GM19238 (cell line): ENCODE data around the gene CFAP77.

Source experiments
- DNase-seq: peaks from one replicate; pipeline ENCODE4 v3.0.0; 2011; ENCODE audit warnings: low spot score; ENCODE audit not compliant: insufficient read length

CFAP77 gene

DNA sequence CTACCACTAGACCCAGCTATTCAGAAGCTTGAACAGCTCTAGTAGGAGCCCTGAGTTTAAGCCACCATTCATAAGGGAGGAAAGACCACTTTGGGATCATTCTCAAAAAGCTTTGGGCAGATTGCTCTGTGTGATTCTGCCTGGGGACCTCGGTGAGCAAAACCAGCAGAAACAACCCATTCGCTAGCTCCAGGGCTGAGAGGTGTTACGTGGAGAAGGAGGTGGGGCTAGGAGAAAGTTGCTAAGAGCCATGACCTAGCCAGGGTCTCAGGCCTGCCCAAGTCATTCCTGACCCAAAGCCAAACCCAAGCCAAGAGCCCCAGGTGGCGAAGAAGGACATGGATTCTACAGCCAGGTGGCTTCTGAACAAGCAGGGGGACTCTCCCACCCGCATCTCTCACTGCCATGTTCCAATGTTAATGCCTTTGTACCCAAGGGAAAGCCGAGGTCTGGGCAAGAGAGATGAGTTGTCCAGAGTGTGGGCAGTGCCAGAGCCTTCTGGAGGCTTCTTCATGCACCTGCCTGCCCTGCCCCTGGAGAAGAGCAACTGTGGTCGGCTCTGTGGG is 168.4 kb downstream of the CFAP77 start:
- DNase-seq: no peak

- DNase-seq: no peak
These were observed 169.4 kb downstream of the CFAP77 start for GRCh38 chr9:132579427-132579798.

- no peak for DNase-seq
These were observed 172.3 kb downstream of the CFAP77 start, which contains the start of gene BARHL1 for GRCh38 chr9:132582276-132582785. Gene BARHL1, plus strand, starts transcription at chr9:132582606. Its CDS starts 192 bp downstream, at chr9:132582798.

DNA sequence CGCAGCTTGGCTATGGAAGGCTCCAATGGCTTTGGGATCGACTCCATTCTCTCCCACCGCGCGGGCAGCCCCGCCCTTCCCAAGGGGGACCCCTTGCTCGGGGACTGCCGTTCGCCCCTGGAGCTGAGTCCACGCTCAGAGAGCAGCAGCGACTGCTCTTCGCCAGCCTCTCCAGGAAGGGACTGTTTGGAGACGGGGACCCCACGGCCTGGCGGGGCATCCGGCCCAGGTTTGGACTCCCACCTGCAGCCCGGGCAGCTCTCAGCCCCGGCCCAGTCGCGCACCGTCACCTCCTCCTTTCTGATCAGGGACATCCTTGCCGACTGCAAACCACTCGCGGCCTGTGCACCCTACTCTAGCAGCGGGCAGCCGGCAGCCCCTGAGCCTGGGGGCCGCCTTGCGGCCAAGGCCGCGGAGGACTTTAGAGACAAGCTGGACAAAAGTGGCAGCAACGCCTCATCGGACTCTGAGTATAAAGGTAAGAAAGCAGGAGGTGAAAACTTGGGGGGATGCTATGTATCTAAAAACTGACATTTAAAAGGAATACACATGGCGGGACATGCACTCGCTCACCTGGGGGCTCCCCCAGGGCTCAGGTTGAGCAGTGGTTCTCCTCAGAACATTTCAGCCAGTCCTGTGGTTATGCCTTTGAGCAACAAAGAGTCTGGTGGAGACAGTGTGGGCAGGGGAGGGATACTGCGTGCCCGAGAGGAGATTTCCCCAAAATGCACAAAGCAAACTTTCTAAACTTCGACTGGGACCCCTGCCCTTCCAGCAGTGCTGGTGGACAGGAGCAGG is 173.0 kb downstream of the CFAP77 start:
- DNase-seq: no peak

- no peak for DNase-seq
These were observed 173.7 kb downstream of the CFAP77 start for GRCh38 chr9:132583584-132584304.

DNA sequence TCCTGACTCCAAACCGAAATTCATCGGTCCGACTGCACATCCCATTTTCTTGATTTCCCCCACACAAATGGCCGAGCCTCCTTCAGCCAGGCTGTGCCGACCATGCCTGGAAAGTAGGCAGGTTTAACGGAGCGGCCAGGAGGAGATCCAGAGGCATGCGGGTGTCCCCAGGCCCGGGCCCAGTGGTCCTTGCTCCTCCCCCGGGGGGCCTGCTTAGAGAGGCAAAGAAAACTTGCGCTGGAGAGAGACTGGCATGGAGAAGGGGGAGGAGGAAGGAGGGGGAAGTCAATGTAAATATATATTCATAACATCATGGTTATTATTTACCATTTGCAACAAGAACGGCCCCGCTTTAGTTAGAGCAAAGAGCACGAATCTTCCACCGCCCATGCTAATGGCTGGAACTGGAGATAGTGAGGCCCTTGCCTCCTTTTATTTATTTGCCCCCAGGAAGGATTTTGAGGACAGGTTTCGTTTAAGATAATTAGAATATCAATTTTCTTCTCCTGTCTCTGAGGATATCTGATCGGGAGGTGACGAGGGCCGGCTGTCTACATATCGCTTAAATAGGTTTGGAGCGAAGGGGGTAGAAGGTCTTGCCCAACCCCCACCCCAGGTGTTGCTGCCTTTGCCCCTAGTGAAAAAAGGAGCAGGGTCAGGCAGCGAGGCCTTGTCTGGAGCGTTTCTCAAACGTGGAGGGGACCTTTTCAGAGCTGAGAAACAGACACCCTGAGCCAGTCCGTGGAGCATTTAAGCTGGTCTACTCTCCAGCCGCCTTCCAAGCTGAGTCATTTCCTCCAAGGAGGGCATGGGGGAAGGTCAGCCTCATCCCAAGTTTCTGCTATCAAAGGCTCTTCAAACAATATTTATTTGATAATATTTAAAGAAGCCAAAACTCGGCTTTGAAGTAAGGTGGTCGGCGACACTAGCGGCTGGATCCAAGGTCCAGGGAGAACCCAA is 174.9 kb downstream of the CFAP77 start:
- DNase-seq: no peak

GRCh38 chr9:132585954-132586829 is 176.2 kb downstream of the CFAP77 start:
- no peak for DNase-seq

GRCh38 chr9:132586830-132587591 is 177.0 kb downstream of the CFAP77 start:
- no peak for DNase-seq

- DNase-seq: no peak
These were observed 177.6 kb downstream of the CFAP77 start for GRCh38 chr9:132587592-132587955.

DNA sequence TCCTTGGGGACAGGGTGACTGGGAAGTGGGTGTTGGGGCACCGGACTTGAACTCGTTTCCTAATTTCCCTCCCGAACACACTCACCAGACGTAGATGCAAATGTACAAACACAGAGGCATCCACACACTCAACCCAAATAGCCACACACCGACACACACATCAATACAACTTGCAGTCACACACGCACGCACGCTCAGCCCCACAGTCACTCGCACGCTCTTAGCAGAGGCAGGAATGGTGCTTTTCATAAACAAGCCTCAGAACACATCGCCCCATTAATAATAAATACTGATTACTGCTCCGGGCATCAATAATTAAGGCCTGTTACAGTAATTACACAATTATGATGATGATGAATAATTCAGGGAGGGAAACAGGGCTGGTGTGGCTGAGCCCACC is 178.1 kb downstream of the CFAP77 start:
- DNase-seq: no peak

- DNase-seq: no peak
These were observed 178.6 kb downstream of the CFAP77 start for GRCh38 chr9:132588501-132589147.

GRCh38 chr9:132589148-132590036 is 179.4 kb downstream of the CFAP77 start:
- DNase-seq: no peak

- DNase-seq: no peak
These were observed 180.0 kb downstream of the CFAP77 start for GRCh38 chr9:132590037-132590317.

DNA sequence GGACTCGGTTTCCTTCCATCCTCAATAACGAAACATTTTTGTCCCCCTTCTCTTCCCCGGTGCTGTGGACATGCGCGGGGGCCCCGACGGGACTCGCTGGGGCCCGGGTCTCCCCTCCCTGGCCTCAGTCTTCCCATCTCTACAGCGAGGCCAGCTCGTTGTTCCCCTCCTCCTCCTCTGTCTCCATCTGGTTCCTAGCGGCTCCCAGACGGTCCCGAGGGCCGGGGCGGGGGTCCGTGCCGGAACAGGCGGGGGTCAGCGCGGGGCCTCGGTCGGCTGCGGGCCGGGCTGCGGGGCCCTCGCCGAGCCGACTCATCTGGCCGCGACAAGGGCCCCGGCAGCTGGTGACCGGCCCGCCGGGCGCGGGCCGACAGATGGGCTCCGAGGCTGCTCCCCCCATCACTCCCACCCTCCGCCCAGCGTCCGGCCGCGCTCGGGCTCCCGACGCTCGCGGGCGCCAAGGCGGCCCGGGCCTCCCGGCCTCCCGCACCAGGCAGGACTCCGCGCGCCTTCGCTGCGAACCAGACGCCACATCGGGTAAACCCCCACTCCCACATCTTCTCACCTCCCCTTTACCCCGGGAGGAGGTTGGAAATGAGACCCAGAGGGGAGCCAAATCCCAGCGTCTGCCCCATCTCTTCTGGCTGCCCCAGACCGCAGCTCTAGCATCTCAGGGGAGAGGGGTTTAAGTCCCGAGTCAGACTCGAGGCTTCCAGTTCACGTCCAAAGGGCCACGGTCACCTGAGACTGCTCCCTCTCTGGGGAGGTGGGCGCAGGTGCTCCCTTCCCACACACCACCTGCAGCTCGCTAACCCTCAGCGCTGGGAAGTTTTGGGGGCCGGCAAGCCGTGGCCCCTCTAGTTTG is 180.5 kb downstream of the CFAP77 start:
- no peak for DNase-seq

GRCh38 chr9:132591244-132591643 is 181.2 kb downstream of the CFAP77 start:
- DNase-seq: no peak

DNA sequence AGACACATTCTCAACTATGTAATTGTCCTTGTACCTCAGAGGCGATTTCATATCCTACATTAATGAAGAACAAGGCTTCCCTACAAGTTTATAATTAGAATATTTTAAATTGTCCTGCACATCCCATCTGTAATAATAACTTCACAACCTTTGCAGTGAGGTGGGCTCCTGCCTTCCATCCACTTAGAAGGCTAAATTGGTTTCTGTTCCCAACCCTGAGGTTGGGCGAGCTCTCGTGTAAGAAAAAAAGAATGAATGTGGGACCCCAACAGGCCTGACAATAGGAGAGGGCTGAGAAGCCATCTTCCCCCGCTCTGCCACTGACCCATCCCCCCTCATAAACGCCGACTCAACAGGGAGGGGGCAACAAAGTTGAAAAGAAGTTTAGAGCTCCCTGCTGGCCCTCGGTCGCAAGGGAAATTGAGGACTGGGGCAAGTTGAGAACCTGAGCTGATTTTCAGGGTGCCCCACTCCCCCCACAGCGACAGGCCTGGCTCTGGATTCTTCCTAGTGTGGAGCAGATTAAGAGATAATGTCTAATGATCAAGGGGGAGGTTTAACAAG is 181.8 kb downstream of the CFAP77 start:
- no peak for DNase-seq

GRCh38 chr9:132592451-132592850 is 182.4 kb downstream of the CFAP77 start:
- DNase-seq: no peak
